Measurements from ENCODE around the gene HNRNPA3. TPM values are rescaled to one million over a fixed set of nuclear protein-coding genes. Genes with fewer than 3 reads are reported as not detected.
"Not testable (repeated sequence)": the region's sequence is repeated elsewhere in the genome, so short reads cannot be mapped to it uniquely, and the experiment has no call there.

The HNRNPA3 gene
- total and polyA plus RNA-seq, 2 experiments from 2014 or later: 15.0 to 51.0 TPM

DNA sequence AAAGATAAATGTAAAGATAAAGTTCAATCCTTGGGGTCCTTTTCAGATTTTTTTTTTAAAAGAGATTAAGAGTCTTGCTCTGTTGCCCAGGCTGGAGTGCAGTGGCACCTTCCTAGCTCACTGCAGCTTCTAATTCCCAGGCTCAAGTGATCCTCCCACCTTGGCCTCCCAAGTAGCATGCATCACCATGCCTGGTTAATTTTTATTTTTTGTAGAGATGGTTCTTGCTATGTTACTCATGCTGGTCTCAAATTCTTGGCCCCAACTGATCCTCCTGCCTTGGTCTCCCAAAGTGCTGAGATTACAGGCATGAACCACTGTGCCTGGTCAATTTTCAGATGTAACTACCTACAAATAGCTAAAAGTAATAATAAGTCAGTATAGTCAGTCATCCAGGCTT lies 30.9 kb downstream of the HNRNPA3 start:
- TF ChIP-seq EZH2 (IDR thresholded peaks at IDR 0.05; ENCODE audit: insufficient read depth, poor library complexity, severe bottlenecking): no peak
- TF ChIP-seq EZH2phosphoT487 (IDR thresholded peaks at IDR 0.05; ENCODE audit: insufficient read depth, low read depth): no peak
- peaks cover 98% of the 10 kb centered on the region for H3K79me2 ChIP-seq (ENCODE audit: insufficient read depth)
- peak overlapping the region; percentile 61 for H3K4me3 ChIP-seq
- H3K27ac ChIP-seq: peak overlapping the region; percentile 98
- peaks cover 73% of the 10 kb centered on the region for H3K4me1 ChIP-seq (ENCODE audit: insufficient read depth)
- DNase-seq: peak; percentile 36
- in situ Hi-C loops (cut with MboI): no loop called here
- H3K9me3 ChIP-seq (ENCODE audit: low read depth): no peaks in the 10 kb centered on the region
- no peaks in the 10 kb centered on the region for H3K27me3 ChIP-seq (replicated peaks; ENCODE audit: insufficient read depth)
- peak overlapping the region; percentile 82 for H3K4me2 ChIP-seq (ENCODE audit: unreplicated experiment)
- H2AFZ ChIP-seq: no peak overlapping the region
- H3K9me2 ChIP-seq (ENCODE audit: insufficient read depth): no peaks in the 10 kb centered on the region
- H3K36me3 ChIP-seq (ENCODE audit: low read depth): 0 out of 2 replicates have a peak, but pooled peaks cover 4% of the 10 kb centered on the region
- peaks cover 78% of the 10 kb centered on the region for H3F3A ChIP-seq (ENCODE audit: insufficient read depth)
- H3K9ac ChIP-seq: peak overlapping the region; percentile 82
- H4K20me1 ChIP-seq (ENCODE audit: insufficient read depth): peaks cover under 1% of the 10 kb centered on the region; the same call in 1 of the 2 replicates

DNA sequence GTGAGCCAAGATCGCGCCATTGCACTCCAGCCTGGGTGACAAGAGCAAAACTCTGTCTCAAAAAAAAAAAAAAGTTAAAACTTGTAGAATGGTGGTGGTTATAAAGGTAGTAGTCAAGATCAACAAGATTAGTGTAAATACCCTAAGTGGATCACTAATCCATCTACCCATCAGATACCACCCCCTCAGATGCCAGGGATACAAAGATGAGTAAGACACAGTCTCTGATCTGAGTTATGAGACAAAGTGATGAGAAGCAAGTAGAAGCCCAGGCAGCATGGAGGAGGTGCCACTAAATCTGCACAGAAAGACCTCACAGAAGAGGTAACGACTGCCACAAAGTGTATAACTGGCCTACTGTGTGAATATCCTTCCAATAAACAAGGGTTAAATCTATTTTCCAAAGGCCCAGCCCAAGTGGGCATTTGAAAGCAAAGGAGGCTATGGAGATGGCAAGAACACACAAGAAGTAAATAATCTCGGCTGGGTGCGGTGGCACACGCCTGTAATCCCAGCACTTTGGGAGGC lies 31.7 kb downstream of the HNRNPA3 start:
- Histone ChIP-seq H3K4me1 (ENCODE audit: insufficient read depth) (peaks cover 67% of the 10 kb centered on the region), H3K9ac (peak overlapping the region; percentile 44), H3K27ac (peak overlapping the region; percentile 98), H3K36me3 (ENCODE audit: low read depth) (0 out of 2 replicates have a peak, but pooled peaks cover 4% of the 10 kb centered on the region), H4K20me1 (ENCODE audit: insufficient read depth) (no peaks in the 10 kb centered on the region), H3K4me3 (no peak overlapping the region; the same call in 1 of the 2 replicates), H3F3A (ENCODE audit: insufficient read depth) (peaks cover 71% of the 10 kb centered on the region), H3K4me2 (ENCODE audit: unreplicated experiment) (peak overlapping the region; percentile 31), H3K9me3 (ENCODE audit: low read depth) (no peaks in the 10 kb centered on the region), H3K79me2 (ENCODE audit: insufficient read depth) (peaks cover 98% of the 10 kb centered on the region), H3K9me2 (ENCODE audit: insufficient read depth) (no peaks in the 10 kb centered on the region), H2AFZ (no peak overlapping the region), H3K27me3 (replicated peaks; ENCODE audit: insufficient read depth) (no peaks in the 10 kb centered on the region)
- peak; percentile 39 for DNase-seq
- in situ Hi-C loops (cut with MboI): no loop called here
- TF ChIP-seq EZH2phosphoT487 (IDR thresholded peaks at IDR 0.05; ENCODE audit: insufficient read depth, low read depth) (no peak), EZH2 (IDR thresholded peaks at IDR 0.05; ENCODE audit: insufficient read depth, poor library complexity, severe bottlenecking) (no peak)
- 95 to 99% methylated on average over 6 of the region's 6 CpGs for WGBS, 2 experiments (ENCODE audit: low coverage in 1 of 2, low lambda C conversion rate in 2 of 2, missing lambda C conversion rate in 2 of 2)

DNA sequence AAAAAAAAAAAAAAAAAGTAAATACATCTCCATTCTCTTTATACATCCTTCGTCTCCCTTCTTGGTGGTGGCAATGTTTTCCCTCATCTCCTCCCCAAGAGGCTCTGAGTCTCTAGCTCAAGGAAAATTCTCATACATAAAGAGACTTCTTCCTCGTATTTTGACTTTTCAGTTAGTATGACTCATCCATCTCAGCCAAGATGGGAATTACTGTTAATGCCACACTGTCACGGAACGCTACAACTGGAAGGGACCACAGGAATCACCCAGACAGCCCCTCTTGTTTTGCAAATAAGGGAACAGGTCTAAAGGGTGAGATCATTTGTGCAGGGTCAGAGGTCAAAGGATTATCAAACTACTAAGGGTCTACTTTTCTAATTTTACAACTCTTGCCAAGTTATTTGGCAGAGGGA lies 32.4 kb downstream of the HNRNPA3 start:
- H3K4me3 ChIP-seq: no peak overlapping the region
- peak overlapping the region; percentile 31 for H3K4me2 ChIP-seq (ENCODE audit: unreplicated experiment)
- WGBS, 2 experiments (ENCODE audit: low coverage in 1 of 2, low lambda C conversion rate in 2 of 2, missing lambda C conversion rate in 2 of 2): 3 to 4% methylated on average over 4 of the region's 4 CpGs
- TF ChIP-seq EZH2 (IDR thresholded peaks at IDR 0.05; ENCODE audit: insufficient read depth, poor library complexity, severe bottlenecking) (no peak), EZH2phosphoT487 (IDR thresholded peaks at IDR 0.05; ENCODE audit: insufficient read depth, low read depth) (no peak)
- no peaks in the 10 kb centered on the region for H3K9me2 ChIP-seq (ENCODE audit: insufficient read depth)
- H3K9me3 ChIP-seq (ENCODE audit: low read depth): no peaks in the 10 kb centered on the region
- 0 out of 2 replicates have a peak, but pooled peaks cover 4% of the 10 kb centered on the region for H3K36me3 ChIP-seq (ENCODE audit: low read depth)
- H3K27me3 ChIP-seq (replicated peaks; ENCODE audit: insufficient read depth): no peaks in the 10 kb centered on the region
- peaks cover 60% of the 10 kb centered on the region for H3K4me1 ChIP-seq (ENCODE audit: insufficient read depth)
- peak overlapping the region; percentile 98 for H3K27ac ChIP-seq
- peaks cover 98% of the 10 kb centered on the region for H3K79me2 ChIP-seq (ENCODE audit: insufficient read depth)
- H4K20me1 ChIP-seq (ENCODE audit: insufficient read depth): no peaks in the 10 kb centered on the region
- H2AFZ ChIP-seq: no peak overlapping the region
- H3K9ac ChIP-seq: peak overlapping the region; percentile 44
- peak; percentile 93 for DNase-seq
- in situ Hi-C loops (cut with MboI): no loop called here
- peaks cover 66% of the 10 kb centered on the region for H3F3A ChIP-seq (ENCODE audit: insufficient read depth)

DNA sequence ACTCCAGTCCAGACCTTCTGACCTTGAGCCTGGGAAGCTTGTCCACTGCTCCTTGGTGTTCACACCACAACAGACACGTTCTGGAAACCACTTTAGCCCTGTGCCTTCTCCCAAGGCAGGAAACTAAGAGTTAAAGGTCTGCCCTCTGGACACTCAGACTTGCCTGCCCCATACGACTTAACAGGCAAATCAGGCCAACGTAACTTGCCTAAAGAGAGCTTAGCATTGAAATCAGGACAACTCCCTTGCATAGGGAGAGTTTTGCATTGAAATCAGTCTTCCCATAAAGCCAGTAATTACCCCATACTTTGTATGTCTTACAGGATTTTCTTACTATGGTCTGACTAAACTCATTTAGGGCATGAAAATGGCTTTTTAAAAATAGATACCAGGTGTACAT lies 33.4 kb downstream of the HNRNPA3 start:
- H3K36me3 ChIP-seq (ENCODE audit: low read depth): 0 out of 2 replicates have a peak, but pooled peaks cover 4% of the 10 kb centered on the region
- no peaks in the 10 kb centered on the region for H3K9me2 ChIP-seq (ENCODE audit: insufficient read depth)
- no peak overlapping the region for H2AFZ ChIP-seq
- H3K4me1 ChIP-seq (ENCODE audit: insufficient read depth): peaks cover 50% of the 10 kb centered on the region
- no peak overlapping the region for H3K4me3 ChIP-seq
- H3K27ac ChIP-seq: peak overlapping the region; percentile 98
- H3K9ac ChIP-seq: peak overlapping the region; percentile 44
- in situ Hi-C loops (cut with MboI): no loop called here
- DNase-seq: no peak
- H3K4me2 ChIP-seq (ENCODE audit: unreplicated experiment): peak overlapping the region; percentile 31
- H3F3A ChIP-seq (ENCODE audit: insufficient read depth): peaks cover 62% of the 10 kb centered on the region
- H3K9me3 ChIP-seq (ENCODE audit: low read depth): no peaks in the 10 kb centered on the region
- 54 to 56% methylated on average over 3 of the region's 3 CpGs for WGBS, 2 experiments (ENCODE audit: low coverage in 1 of 2, low lambda C conversion rate in 2 of 2, missing lambda C conversion rate in 2 of 2)
- H3K79me2 ChIP-seq (ENCODE audit: insufficient read depth): peaks cover 98% of the 10 kb centered on the region
- no peaks in the 10 kb centered on the region for H3K27me3 ChIP-seq (replicated peaks; ENCODE audit: insufficient read depth)
- TF ChIP-seq EZH2phosphoT487 (IDR thresholded peaks at IDR 0.05; ENCODE audit: insufficient read depth, low read depth): no peak
- TF ChIP-seq EZH2 (IDR thresholded peaks at IDR 0.05; ENCODE audit: insufficient read depth, poor library complexity, severe bottlenecking): no peak
- no peaks in the 10 kb centered on the region; the same call in 1 of the 2 replicates for H4K20me1 ChIP-seq (ENCODE audit: insufficient read depth)

DNA sequence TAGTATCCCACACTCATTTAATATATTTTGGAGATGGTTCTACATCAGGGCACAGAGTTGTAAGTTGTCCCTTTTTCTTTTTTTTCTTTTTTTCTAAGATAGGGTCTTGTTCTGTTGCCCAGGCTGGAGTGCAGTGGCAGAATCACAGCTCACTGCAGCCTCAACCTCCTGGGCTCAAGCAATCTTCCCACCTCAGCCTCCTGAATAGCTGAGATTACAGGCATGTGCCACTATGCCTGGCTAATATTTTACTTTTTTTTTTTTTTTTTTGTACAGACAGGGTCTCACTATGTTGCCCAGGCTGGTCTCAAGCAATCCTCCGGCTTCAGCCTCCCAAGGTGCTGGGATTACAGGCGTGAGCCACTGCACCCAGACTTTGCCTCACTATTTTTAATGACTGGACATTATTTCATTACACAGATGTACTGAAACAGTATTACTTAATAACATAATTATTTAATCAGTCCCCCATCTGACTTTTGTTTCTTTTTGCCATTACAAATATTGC lies 34.0 kb downstream of the HNRNPA3 start:
- in situ Hi-C loops (cut with MboI); H3K4me3 ChIP-seq; H3K9me3 ChIP-seq (ENCODE audit: low read depth); DNase-seq; H3K27me3 ChIP-seq (replicated peaks; ENCODE audit: insufficient read depth); H4K20me1 ChIP-seq (ENCODE audit: insufficient read depth); H3K4me2 ChIP-seq (ENCODE audit: unreplicated experiment); H3K36me3 ChIP-seq (ENCODE audit: low read depth); H2AFZ ChIP-seq; H3K9me2 ChIP-seq (ENCODE audit: insufficient read depth): not testable (repeated sequence)
- Histone ChIP-seq H3F3A (ENCODE audit: insufficient read depth) (peaks cover 62% of the 10 kb centered on the region), H3K27ac (peak overlapping the region; percentile 98; the same call in 1 of the 2 replicates), H3K9ac (peak overlapping the region; percentile 44; the same call in 1 of the 2 replicates), H3K4me1 (ENCODE audit: insufficient read depth) (peaks cover 50% of the 10 kb centered on the region), H3K79me2 (ENCODE audit: insufficient read depth) (peaks cover 98% of the 10 kb centered on the region)
- WGBS, 2 experiments (ENCODE audit: low coverage in 1 of 2, low lambda C conversion rate in 2 of 2, missing lambda C conversion rate in 2 of 2): 76 to 80% methylated on average over 2 of the region's 2 CpGs

Data from GM23248 (cell line).